Left ventricle myocardium inferior (tissue), 1 donor: ENCODE measurements around the gene OR7C2. TPM values are rescaled to one million over a fixed set of nuclear protein-coding genes. Genes with fewer than 3 reads are reported as not detected.
A peak's percentile ranks its signal among the peaks of the same experiment; 100 is the strongest.

Experiments used
- DNase-seq: peaks from one replicate; pipeline ENCODE4 v3.0.0-alpha.2; 2020
- H3K27ac ChIP-seq: fragments of 200-600 bp; replicated peaks from 2 replicates; pipeline ENCODE4 v1.8.0; 2021
- H3K27me3 ChIP-seq: fragments of 200-600 bp; 2 replicates; pipeline ENCODE4 v1.8.0; 2021; ENCODE audit warnings: low read depth
- H3K36me3 ChIP-seq: fragments of 200-600 bp; 2 replicates; pipeline ENCODE4 v1.8.0; 2021
- H3K4me1 ChIP-seq: fragments of 200-600 bp; 2 replicates; pipeline ENCODE4 v1.8.0; 2021
- H3K4me3 ChIP-seq: fragments of 200-600 bp; 2 replicates; pipeline ENCODE4 v1.8.0; 2021; ENCODE audit warnings: mild to moderate bottlenecking, moderate library complexity
- H3K9me3 ChIP-seq: fragments of 200-600 bp; replicated peaks from 2 replicates; pipeline ENCODE4 v1.8.0; 2021
- intact Hi-C: fragments of 100-400 bp; cut with micrococcal nuclease; formaldehyde crosslinking; loops from one replicate; pipeline ENCODE4 v1.11.0; 2022
- total RNA-seq: library from RNA; stranded (reverse); fragmentation: NEBNext Ultra II Directional; extraction: Animal tissue kit (Norgen Biotek cat#: 25700); gene quantifications from one replicate; pipeline ENCODE4 v1.2.1, GENCODE V29; 2021
- TF ChIP-seq, protein P1 (sequence below): fragments of 200-600 bp; IDR thresholded peaks from 2 replicates; pipeline ENCODE4 v1.8.0; 2021; ENCODE audit warnings: antibody characterized with exemption, mild to moderate bottlenecking, borderline replicate concordance
- donor health status: DM: no; HTN: yes; CAD: no; lungs with severe emphysema.

Gene OR7C2
- total RNA-seq, 1 donor from 2014 or later: not detected

- TF ChIP-seq, protein P1, sequence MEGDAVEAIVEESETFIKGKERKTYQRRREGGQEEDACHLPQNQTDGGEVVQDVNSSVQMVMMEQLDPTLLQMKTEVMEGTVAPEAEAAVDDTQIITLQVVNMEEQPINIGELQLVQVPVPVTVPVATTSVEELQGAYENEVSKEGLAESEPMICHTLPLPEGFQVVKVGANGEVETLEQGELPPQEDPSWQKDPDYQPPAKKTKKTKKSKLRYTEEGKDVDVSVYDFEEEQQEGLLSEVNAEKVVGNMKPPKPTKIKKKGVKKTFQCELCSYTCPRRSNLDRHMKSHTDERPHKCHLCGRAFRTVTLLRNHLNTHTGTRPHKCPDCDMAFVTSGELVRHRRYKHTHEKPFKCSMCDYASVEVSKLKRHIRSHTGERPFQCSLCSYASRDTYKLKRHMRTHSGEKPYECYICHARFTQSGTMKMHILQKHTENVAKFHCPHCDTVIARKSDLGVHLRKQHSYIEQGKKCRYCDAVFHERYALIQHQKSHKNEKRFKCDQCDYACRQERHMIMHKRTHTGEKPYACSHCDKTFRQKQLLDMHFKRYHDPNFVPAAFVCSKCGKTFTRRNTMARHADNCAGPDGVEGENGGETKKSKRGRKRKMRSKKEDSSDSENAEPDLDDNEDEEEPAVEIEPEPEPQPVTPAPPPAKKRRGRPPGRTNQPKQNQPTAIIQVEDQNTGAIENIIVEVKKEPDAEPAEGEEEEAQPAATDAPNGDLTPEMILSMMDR: no peak
- Histone ChIP-seq H3K27ac (no peak overlapping the region), H3K4me3 (no peak overlapping the region), H3K27me3 (peaks cover 98% of the 10 kb centered on the region), H3K36me3 (no peaks in the 10 kb centered on the region), H3K4me1 (peaks cover 4% of the 10 kb centered on the region), H3K9me3 (no peaks in the 10 kb centered on the region)
- intact Hi-C loops: no loop called here
- no peak for DNase-seq
Observed at GRCh38 chr19:14977128-14977527, 35.8 kb downstream of the OR7C2 start.

GRCh38 chr19:14978161-14978776 is 37.0 kb downstream of the OR7C2 start:
- H3K27ac ChIP-seq: no peak overlapping the region
- intact Hi-C loops: no loop called here
- H3K4me3 ChIP-seq: no peak overlapping the region
- H3K4me1 ChIP-seq: peaks cover 4% of the 10 kb centered on the region
- no peaks in the 10 kb centered on the region for H3K36me3 ChIP-seq
- H3K27me3 ChIP-seq: peaks cover 95% of the 10 kb centered on the region
- no peak for DNase-seq
- TF ChIP-seq, protein P1: no peak
- no peaks in the 10 kb centered on the region for H3K9me3 ChIP-seq

GRCh38 chr19:14979476-14980255 is 38.4 kb downstream of the OR7C2 start, which contains the start of gene SLC1A6:
SLC1A6 (minus strand) TSS chr19:14979864; CDS start chr19:14972910, 6,954 bp downstream.
- H3K36me3 ChIP-seq: no peaks in the 10 kb centered on the region
- no peaks in the 10 kb centered on the region for H3K9me3 ChIP-seq
- no peak for DNase-seq
- H3K4me1 ChIP-seq: peaks cover 4% of the 10 kb centered on the region
- peak within 1 kb of the TSS; percentile 35 for H3K4me3 ChIP-seq
- peaks cover 84% of the 10 kb centered on the region for H3K27me3 ChIP-seq
- no peak within 1 kb of the TSS for H3K27ac ChIP-seq
- intact Hi-C loops: no loop called here
- TF ChIP-seq, protein P1: no peak

DNA sequence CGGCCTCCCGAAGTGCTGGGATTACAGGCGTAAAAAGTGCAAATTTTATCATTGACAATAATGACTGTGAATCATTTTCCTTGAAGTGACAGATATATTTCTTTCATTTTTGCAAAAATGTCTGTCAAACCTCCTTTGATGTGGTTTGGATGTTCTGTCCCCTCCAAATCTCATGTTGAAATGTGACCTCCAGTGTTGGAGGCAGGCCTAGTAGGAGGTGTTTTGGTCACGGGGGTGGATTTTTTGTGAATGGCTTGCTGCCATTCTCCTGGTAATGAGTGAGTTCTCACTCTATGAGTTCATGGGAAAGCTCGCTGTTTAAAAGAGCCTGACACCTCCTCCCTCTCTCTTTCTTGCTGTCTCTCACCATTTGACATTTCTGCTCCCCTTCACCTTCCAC is 43.8 kb downstream of the OR7C2 start:
- no peak overlapping the region for H3K4me3 ChIP-seq
- no peaks in the 10 kb centered on the region for H3K4me1 ChIP-seq
- H3K36me3 ChIP-seq: no peaks in the 10 kb centered on the region
- H3K27ac ChIP-seq: no peak overlapping the region
- DNase-seq: no peak
- TF ChIP-seq, protein P1: no peak
- H3K27me3 ChIP-seq: peaks cover 74% of the 10 kb centered on the region
- H3K9me3 ChIP-seq: no peaks in the 10 kb centered on the region
- intact Hi-C loops: no loop called here

Other genes starting within 250 kb of the OR7C2 start
- 0.63 TPM for gene ADGRE2, start 162.9 kb upstream of the OR7C2 start, total RNA-seq
- not detected for gene OR7A5, start 106.3 kb upstream of the OR7C2 start, total RNA-seq
- gene OR7C1, start 106.3 kb upstream of the OR7C2 start, total RNA-seq: not detected
- gene OR7A10, start 92.6 kb upstream of the OR7C2 start, total RNA-seq: not detected
- not detected for gene OR7A17, start 55.4 kb upstream of the OR7C2 start, total RNA-seq
- not detected for gene SLC1A6, start 38.4 kb downstream of the OR7C2 start, total RNA-seq
- gene CASP14, start 108.0 kb downstream of the OR7C2 start, total RNA-seq: not detected
- gene OR1I1, start 140.7 kb downstream of the OR7C2 start, total RNA-seq: not detected
- gene SYDE1, start 165.9 kb downstream of the OR7C2 start, total RNA-seq: 13.1 TPM